ENCODE data around the gene PGRMC2.
"Not testable (repeated sequence)": the region's sequence is repeated elsewhere in the genome, so short reads cannot be mapped to it uniquely, and the experiment has no call there.

GRCh38 chr4:128258166-128258565, 29.4 kb downstream of the PGRMC2 start:
- not testable (repeated sequence) for TF ChIP-seq POLR2A (IDR thresholded peaks at IDR 0.05; ENCODE audit: extremely low read depth, insufficient read length); CTCF (IDR thresholded peaks at IDR 0.05; ENCODE audit: low read depth, low read length); MAX (IDR thresholded peaks at IDR 0.05; ENCODE audit: low read depth, low read length); MYC (IDR thresholded peaks at IDR 0.05; ENCODE audit: low read depth, low read length)

Measured in NB4 (cell line).